HG02981 (cell line): ENCODE data around the gene STAU1.

Source experiments
- ATAC-seq: cut with Tn5 transposase; IDR thresholded peaks from one replicate; pipeline ENCODE4 v1.9.1; 2021; ENCODE audit warnings: mild to moderate bottlenecking, moderate library complexity; ENCODE audit not compliant: unreplicated experiment

The STAU1 gene

GRCh38 chr20:49078310-49078709, 109.8 kb downstream of the STAU1 start:
- ATAC-seq = no peak

- ATAC-seq = no peak
Observed at GRCh38 chr20:49074521-49074920, 113.6 kb downstream of the STAU1 start.
